Spleen (tissue), 11 donors: Measurements from ENCODE around the gene SETSIP. TPM values are rescaled to one million over a fixed set of nuclear protein-coding genes. Genes with fewer than 3 reads are reported as not detected.

Experiments used
- DNase-seq: peaks from one replicate; pipeline ENCODE4 v3.0.0-alpha.2; 2020
- H3K27ac ChIP-seq, 8 donors: fragments of 200-600 bp; sonication (generic) in 7 of 8; 1 replicate in 4 of 8; 2 replicates in 4 of 8; pipeline versions ENCODE4 v1.5.0 to v1.8.0; 2016 to 2021; ENCODE audit warnings: inconsistent platforms in 4 of 8, mild to moderate bottlenecking in 4 of 8, moderate library complexity in 1 of 8
- H3K27me3 ChIP-seq, 7 donors: fragments of 200-600 bp; sonication (generic) in 6 of 7; replicated peaks in 1 of 7; 1 replicate in 4 of 7; 2 replicates in 3 of 7; pipeline versions ENCODE4 v1.5.0 to v1.8.0; 2016 to 2021; ENCODE audit warnings: inconsistent platforms in 3 of 7, mild to moderate bottlenecking in 1 of 7
- H3K36me3 ChIP-seq, 6 donors: fragments of 200-600 bp; sonication (generic) in 5 of 6; 1 replicate in 4 of 6; 2 replicates in 2 of 6; pipeline versions ENCODE4 v1.5.0 to v1.8.0; 2016 to 2021; ENCODE audit warnings: inconsistent platforms in 2 of 6
- H3K4me1 ChIP-seq, 6 donors: fragments of 200-600 bp; sonication (generic) in 5 of 6; 1 replicate in 3 of 6; 2 replicates in 3 of 6; pipeline versions ENCODE4 v1.5.0 to v1.8.0; 2016 to 2021; ENCODE audit warnings: inconsistent platforms in 3 of 6
- H3K4me3 ChIP-seq, 8 donors: fragments of 200-600 bp; sonication (generic) in 7 of 8; 1 replicate in 4 of 8; 2 replicates in 4 of 8; pipeline versions ENCODE4 v1.5.0 to v1.8.0; 2016 to 2021; ENCODE audit warnings: inconsistent platforms in 4 of 8, mild to moderate bottlenecking in 4 of 8, moderate library complexity in 2 of 8
- H3K9me3 ChIP-seq, 8 donors: fragments of 200-600 bp; sonication (generic) in 7 of 8; 1 replicate in 4 of 8; 2 replicates in 4 of 8; pipeline versions ENCODE4 v1.5.0 to v1.8.0; 2016 to 2021; ENCODE audit warnings: inconsistent platforms in 4 of 8
- POLR2A ChIP-seq, 3 donors: fragments of 450-650 bp; IDR thresholded peaks; one replicate each; pipeline ENCODE4 v1.5.1; 2017; ENCODE audit warnings: antibody characterized with exemption in 3 of 3, mild to moderate bottlenecking in 1 of 3
- POLR2AphosphoS5 ChIP-seq, 3 donors: sonication (generic); formaldehyde crosslinking; IDR thresholded peaks; one replicate each; pipeline ENCODE4 v1.5.1; 2017; ENCODE audit warnings: antibody characterized with exemption in 3 of 3
- WGBS, 5 donors: extraction: QIAGEN DNeasy Blood & Tissue Kit in 3 of 5; methylation state at CpG; one replicate each; pipeline versions ENCODE4 v1.1.5 to v1.1.7; 2013 to 2018; 5-methylcytosine and 5-hydroxymethylcytosine counted together
- intact Hi-C: fragments of 100-400 bp; cut with DNase I; formaldehyde crosslinking; loops from one replicate; pipeline ENCODE4 v1.15.0; 2023; ENCODE audit warnings: low total_unique reads
- polyA plus RNA-seq, 3 donors: library from polyadenylated mRNA; stranded (reverse); fragments of 200-250 nt; gene quantifications; one replicate each; pipeline ENCODE4 v1.2.1, GENCODE V29; 2013
- total RNA-seq, 7 donors: library from RNA; depleted of rRNA in 3 of 7; stranded (reverse); fragments of >200 nt in 3 of 7; fragmentation: NEBNext Ultra II Directional in 4 of 7; extraction: Animal tissue kit (Norgen Biotek cat#: 25700) in 4 of 7; gene quantifications; one replicate each; pipeline versions ENCODE4 v1.1.0 to v1.2.1, GENCODE V29; 2016 to 2021
- TF ChIP-seq, protein P1 (sequence below), 11 experiments: fragments of 200-600 bp in 7 of 11; fragments of 450-650 bp in 4 of 11; sonication (generic) in 4 of 11; IDR thresholded peaks in 8 of 11; conservative IDR thresholded peaks in 3 of 11; 1 replicate in 7 of 11; 2 replicates in 4 of 11; pipeline versions ENCODE4 v1.4.0 to v1.8.0; 2016 to 2021; ENCODE audit warnings: antibody characterized with exemption in 11 of 11, inconsistent platforms in 4 of 11, mild to moderate bottlenecking in 1 of 11
- donor health status: healthy with polysubstance abuse.
- donor health status: DM: no; HTN: no; CAD: no; lungs with moderate emphysema.
- donor health status: DM: no; HTN: no; CAD: no.
- donor health status: Bipolar disorder and iron deficiency.
- donor health status: healthy.
- donor health status: DM: no; HTN: no; CAD: no.
- donor health status: DM: yes; HTN: yes; CAD: no.

The SETSIP gene
- total and polyA plus RNA-seq, 10 donors = 0.15 TPM; not detected in 9

DNA sequence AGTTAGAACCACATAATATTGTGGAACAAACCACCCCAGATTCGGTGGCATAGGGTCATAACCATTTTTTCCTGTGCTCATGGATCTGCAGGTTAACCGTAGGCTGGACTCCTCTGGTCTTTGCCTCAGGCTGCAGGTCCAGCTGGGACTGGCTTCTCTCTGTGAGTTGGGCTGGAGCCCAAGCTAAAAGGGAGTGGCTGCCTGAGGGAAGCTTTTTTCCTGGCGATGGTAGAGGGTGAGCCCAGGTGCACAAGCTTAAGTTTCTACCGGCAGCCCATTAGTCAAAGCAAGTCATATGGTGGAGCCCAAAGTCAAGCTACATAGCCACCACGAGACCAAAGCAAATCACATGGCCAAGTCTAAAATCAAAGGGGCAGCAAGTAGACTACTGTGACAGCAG lies 31.6 kb downstream of the SETSIP start:
- Histone ChIP-seq H3K4me3 (no peak overlapping the region), H3K9me3 (no peaks in the 10 kb centered on the region), H3K27ac (no peak overlapping the region), H3K27me3 (no peaks in the 10 kb centered on the region), H3K4me1 (no peaks in the 10 kb centered on the region), H3K36me3 (no peaks in the 10 kb centered on the region)
- no peak for DNase-seq
- intact Hi-C loops = no loop called here
- TF ChIP-seq POLR2A (IDR thresholded peaks at IDR 0.05) = no peak
- TF ChIP-seq POLR2AphosphoS5 (IDR thresholded peaks at IDR 0.05) = no peak
- TF ChIP-seq, protein P1, sequence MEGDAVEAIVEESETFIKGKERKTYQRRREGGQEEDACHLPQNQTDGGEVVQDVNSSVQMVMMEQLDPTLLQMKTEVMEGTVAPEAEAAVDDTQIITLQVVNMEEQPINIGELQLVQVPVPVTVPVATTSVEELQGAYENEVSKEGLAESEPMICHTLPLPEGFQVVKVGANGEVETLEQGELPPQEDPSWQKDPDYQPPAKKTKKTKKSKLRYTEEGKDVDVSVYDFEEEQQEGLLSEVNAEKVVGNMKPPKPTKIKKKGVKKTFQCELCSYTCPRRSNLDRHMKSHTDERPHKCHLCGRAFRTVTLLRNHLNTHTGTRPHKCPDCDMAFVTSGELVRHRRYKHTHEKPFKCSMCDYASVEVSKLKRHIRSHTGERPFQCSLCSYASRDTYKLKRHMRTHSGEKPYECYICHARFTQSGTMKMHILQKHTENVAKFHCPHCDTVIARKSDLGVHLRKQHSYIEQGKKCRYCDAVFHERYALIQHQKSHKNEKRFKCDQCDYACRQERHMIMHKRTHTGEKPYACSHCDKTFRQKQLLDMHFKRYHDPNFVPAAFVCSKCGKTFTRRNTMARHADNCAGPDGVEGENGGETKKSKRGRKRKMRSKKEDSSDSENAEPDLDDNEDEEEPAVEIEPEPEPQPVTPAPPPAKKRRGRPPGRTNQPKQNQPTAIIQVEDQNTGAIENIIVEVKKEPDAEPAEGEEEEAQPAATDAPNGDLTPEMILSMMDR (IDR thresholded peaks at IDR 0.05 in 8 of 11, conservative IDR thresholded peaks at IDR 0.05 in 3 of 11) = no peak
- 83 to 93% (median 91%) methylated on average over 5 of the region's 5 CpGs for WGBS, 5 donors

DNA sequence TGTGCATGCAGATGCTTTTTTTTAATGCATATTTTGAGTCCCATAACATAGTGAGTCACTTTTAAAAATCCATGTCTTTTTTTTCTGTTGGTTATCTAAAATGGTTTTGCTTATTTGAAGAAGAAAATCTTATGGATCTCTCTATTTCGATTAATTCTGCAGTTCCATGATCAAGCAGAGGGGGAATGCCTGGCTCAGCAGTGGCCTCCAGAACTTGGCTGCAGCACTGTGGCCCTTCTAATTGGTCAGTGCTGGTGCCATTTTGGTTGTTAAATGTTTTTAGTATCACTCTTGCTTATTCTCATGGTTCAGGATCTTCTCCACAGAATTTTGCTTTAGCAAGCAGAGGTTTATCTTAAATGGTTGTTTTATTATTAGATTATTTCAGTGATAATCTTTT lies 34.2 kb downstream of the SETSIP start:
- whole genome bisulfite sequencing, 5 donors = 81 to 94% (median 89%) methylated on average over 1 of the region's 1 CpG
- Histone ChIP-seq H3K9me3 (no peaks in the 10 kb centered on the region), H3K4me1 (no peaks in the 10 kb centered on the region), H3K27me3 (no peaks in the 10 kb centered on the region), H3K4me3 (no peak overlapping the region), H3K27ac (no peak overlapping the region), H3K36me3 (no peaks in the 10 kb centered on the region)
- intact Hi-C loops = no loop called here
- no peak for DNase-seq
- no peak for TF ChIP-seq POLR2A (IDR thresholded peaks at IDR 0.05)
- TF ChIP-seq, protein P1 (IDR thresholded peaks at IDR 0.05 in 8 of 11, conservative IDR thresholded peaks at IDR 0.05 in 3 of 11) = no peak
- TF ChIP-seq POLR2AphosphoS5 (IDR thresholded peaks at IDR 0.05) = no peak

DNA sequence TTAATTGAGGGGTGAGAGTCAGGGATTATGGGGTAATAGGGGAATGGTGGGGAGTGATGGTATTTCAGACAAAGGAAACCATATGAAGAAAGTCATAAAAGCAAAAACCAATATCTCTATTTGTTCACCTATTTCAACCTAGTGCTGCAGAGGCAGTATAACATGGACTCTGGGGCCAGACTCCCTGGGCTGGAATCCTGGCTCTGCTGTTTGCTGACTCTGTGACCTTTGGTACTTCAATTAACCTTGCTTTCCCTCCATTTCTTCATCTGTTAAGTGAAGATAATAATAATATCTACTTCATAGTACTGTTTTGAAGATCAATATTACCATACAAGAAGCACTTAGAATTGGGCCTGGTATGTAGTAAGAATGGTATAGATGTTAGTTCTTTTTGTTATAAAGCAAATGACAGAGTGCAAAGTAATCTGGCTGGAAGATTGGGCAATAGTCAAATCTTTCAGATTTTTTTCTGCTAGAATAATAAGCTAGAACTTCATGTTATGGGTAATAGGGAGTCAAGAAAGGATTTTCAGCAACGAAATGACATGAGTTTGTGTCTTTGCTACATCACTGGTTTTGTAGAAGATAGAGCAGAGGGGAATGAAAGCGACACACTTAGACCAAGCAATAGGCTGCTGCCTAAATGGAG lies 36.4 kb downstream of the SETSIP start:
- Histone ChIP-seq H3K9me3 (no peaks in the 10 kb centered on the region), H3K4me1 (no peaks in the 10 kb centered on the region), H3K27me3 (no peaks in the 10 kb centered on the region), H3K4me3 (no peak overlapping the region), H3K27ac (no peak overlapping the region), H3K36me3 (no peaks in the 10 kb centered on the region)
- WGBS, 5 donors = 81 to 88% (median 87%) methylated on average over 2 of the region's 2 CpGs
- no peak for DNase-seq
- TF ChIP-seq POLR2AphosphoS5 (IDR thresholded peaks at IDR 0.05) (no peak), POLR2A (IDR thresholded peaks at IDR 0.05) (no peak)
- TF ChIP-seq, protein P1 (IDR thresholded peaks at IDR 0.05 in 8 of 11, conservative IDR thresholded peaks at IDR 0.05 in 3 of 11) = no peak
- intact Hi-C loops = no loop called here

DNA sequence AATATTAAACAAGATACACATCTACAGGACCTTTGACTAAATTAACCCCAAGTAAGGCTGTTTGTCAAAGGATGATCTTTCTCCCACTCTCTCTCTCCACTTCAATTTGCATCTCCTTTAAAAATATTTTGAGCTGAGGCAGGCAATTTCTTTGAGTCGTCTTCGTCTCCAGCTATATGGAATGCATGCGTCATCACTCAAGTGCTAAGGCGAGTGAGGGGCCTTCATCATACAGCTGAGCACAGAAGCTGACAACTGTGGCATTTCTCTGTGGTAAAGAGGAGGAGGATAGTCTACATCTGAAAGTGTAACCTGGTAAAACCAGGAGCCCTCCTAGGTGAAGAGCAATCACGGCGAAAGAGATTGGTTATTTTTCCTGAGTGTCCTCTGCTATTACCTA lies 37.8 kb downstream of the SETSIP start:
- Histone ChIP-seq H3K27me3 (no peaks in the 10 kb centered on the region), H3K36me3 (no peaks in the 10 kb centered on the region), H3K4me3 (no peak overlapping the region), H3K27ac (no peak overlapping the region), H3K9me3 (no peaks in the 10 kb centered on the region), H3K4me1 (no peaks in the 10 kb centered on the region)
- intact Hi-C loops = no loop called here
- DNase-seq = no peak
- WGBS, 5 donors = 79 to 88% (median 86%) methylated on average over 6 of the region's 6 CpGs
- TF ChIP-seq POLR2AphosphoS5 (IDR thresholded peaks at IDR 0.05) (no peak), POLR2A (IDR thresholded peaks at IDR 0.05) (no peak)
- TF ChIP-seq, protein P1 (IDR thresholded peaks at IDR 0.05 in 8 of 11, conservative IDR thresholded peaks at IDR 0.05 in 3 of 11) = no peak
